ENCODE results near the gene NR3C2.
"Not testable (repeated sequence)": the region's sequence is repeated elsewhere in the genome, so short reads cannot be mapped to it uniquely, and the experiment has no call there.

Gene NR3C2

GRCh38 chr4:148094149-148094548, 348.1 kb downstream of the NR3C2 start:
- no peak for DNase-seq

- no peak for DNase-seq
Observed at GRCh38 chr4:148093065-148093464, 349.1 kb downstream of the NR3C2 start.

GRCh38 chr4:148092316-148093014, 349.7 kb downstream of the NR3C2 start:
- no peak for DNase-seq

GRCh38 chr4:148091896-148092295, 350.3 kb downstream of the NR3C2 start:
- no peak for DNase-seq

- DNase-seq = no peak
Observed at GRCh38 chr4:148090503-148091476, 351.4 kb downstream of the NR3C2 start.

GRCh38 chr4:148090029-148090428, 352.2 kb downstream of the NR3C2 start:
- DNase-seq = no peak

GRCh38 chr4:148089624-148090023, 352.6 kb downstream of the NR3C2 start:
- no peak for DNase-seq

- not testable (repeated sequence) for DNase-seq
Observed at GRCh38 chr4:148083073-148083472, 359.1 kb downstream of the NR3C2 start.

GRCh38 chr4:148081745-148082144, 360.5 kb downstream of the NR3C2 start:
- DNase-seq = no peak

GRCh38 chr4:148081267-148081666, 360.9 kb downstream of the NR3C2 start:
- DNase-seq = no peak

GRCh38 chr4:148079961-148080360, 362.3 kb downstream of the NR3C2 start:
- no peak for DNase-seq

GRCh38 chr4:148078061-148078460, 364.2 kb downstream of the NR3C2 start:
- no peak for DNase-seq

GRCh38 chr4:148077581-148077980, 364.6 kb downstream of the NR3C2 start:
- DNase-seq = no peak

- no peak for DNase-seq
Observed at GRCh38 chr4:148076964-148077363, 365.2 kb downstream of the NR3C2 start.

- DNase-seq = no peak
Observed at GRCh38 chr4:148075438-148075837, 366.8 kb downstream of the NR3C2 start.

- DNase-seq = no peak
Observed at GRCh38 chr4:148074462-148074861, 367.8 kb downstream of the NR3C2 start.

- no peak for DNase-seq
Observed at GRCh38 chr4:148073349-148073748, 368.9 kb downstream of the NR3C2 start.

GRCh38 chr4:148072789-148073188, 369.4 kb downstream of the NR3C2 start:
- DNase-seq = no peak

GRCh38 chr4:148071009-148071408, 371.2 kb downstream of the NR3C2 start:
- no peak for DNase-seq

GRCh38 chr4:148069895-148070178, 372.4 kb downstream of the NR3C2 start:
- no peak for DNase-seq

- DNase-seq = no peak
Observed at GRCh38 chr4:148069086-148069894, 372.9 kb downstream of the NR3C2 start.

- DNase-seq = no peak
Observed at GRCh38 chr4:148068065-148068911, 373.9 kb downstream of the NR3C2 start.

Measured in AML-193 (cell line).